ENCODE measurements around the gene FGD4. TPM values are rescaled to one million over a fixed set of nuclear protein-coding genes. Genes with fewer than 3 reads are reported as not detected.

Gene FGD4
- total RNA-seq, 1 donor from 2014 or later, result 17.2 TPM

GRCh38 chr12:32397696-32398095, 1.7 kb upstream of the FGD4 start:
- DNase-seq (ENCODE audit: low spot score), result no peak
- Mint-ChIP-seq H3K27me3 (ENCODE audit: unreplicated experiment) (no peaks in the 10 kb centered on the region), H3K4me3 (ENCODE audit: unreplicated experiment) (no peak overlapping the region), H3K4me1 (ENCODE audit: unreplicated experiment) (peaks cover 9% of the 10 kb centered on the region), H3K36me3 (ENCODE audit: low read depth, unreplicated experiment) (peaks cover 6% of the 10 kb centered on the region), H3K9me3 (ENCODE audit: unreplicated experiment) (no peaks in the 10 kb centered on the region), H3K27ac (ENCODE audit: unreplicated experiment) (no peak overlapping the region)
- TF ChIP-seq CTCF (IDR thresholded peaks at IDR 0.05; ENCODE audit: unreplicated experiment), result no peak

- Mint-ChIP-seq H3K27ac (ENCODE audit: unreplicated experiment) (no peak overlapping the region), H3K27me3 (ENCODE audit: unreplicated experiment) (no peaks in the 10 kb centered on the region), H3K4me3 (ENCODE audit: unreplicated experiment) (no peak overlapping the region), H3K9me3 (ENCODE audit: unreplicated experiment) (no peaks in the 10 kb centered on the region), H3K36me3 (ENCODE audit: low read depth, unreplicated experiment) (peaks cover 6% of the 10 kb centered on the region), H3K4me1 (ENCODE audit: unreplicated experiment) (peaks cover 9% of the 10 kb centered on the region)
- DNase-seq (ENCODE audit: low spot score), result no peak
- TF ChIP-seq CTCF (IDR thresholded peaks at IDR 0.05; ENCODE audit: unreplicated experiment), result no peak
These were observed 1.2 kb upstream of the FGD4 start for GRCh38 chr12:32398181-32398580.

GRCh38 chr12:32398816-32399369, 465 bp upstream of the FGD4 start:
- no peak for TF ChIP-seq CTCF (IDR thresholded peaks at IDR 0.05; ENCODE audit: unreplicated experiment)
- peaks cover 6% of the 10 kb centered on the region for H3K36me3 Mint-ChIP-seq (ENCODE audit: low read depth, unreplicated experiment)
- peak overlapping the region; percentile 82 for H3K4me3 Mint-ChIP-seq (ENCODE audit: unreplicated experiment)
- H3K4me1 Mint-ChIP-seq (ENCODE audit: unreplicated experiment), result peaks cover 9% of the 10 kb centered on the region
- H3K9me3 Mint-ChIP-seq (ENCODE audit: unreplicated experiment), result no peaks in the 10 kb centered on the region
- no peak for DNase-seq (ENCODE audit: low spot score)
- H3K27me3 Mint-ChIP-seq (ENCODE audit: unreplicated experiment), result no peaks in the 10 kb centered on the region
- H3K27ac Mint-ChIP-seq (ENCODE audit: unreplicated experiment), result no peak overlapping the region

GRCh38 chr12:32400114-32400672, 835 bp downstream of the FGD4 start:
- H3K27me3 Mint-ChIP-seq (ENCODE audit: unreplicated experiment), result no peaks in the 10 kb centered on the region
- H3K36me3 Mint-ChIP-seq (ENCODE audit: low read depth, unreplicated experiment), result peaks cover 6% of the 10 kb centered on the region
- no peak for TF ChIP-seq CTCF (IDR thresholded peaks at IDR 0.05; ENCODE audit: unreplicated experiment)
- H3K4me3 Mint-ChIP-seq (ENCODE audit: unreplicated experiment), result peak overlapping the region; percentile 90
- H3K4me1 Mint-ChIP-seq (ENCODE audit: unreplicated experiment), result peaks cover 9% of the 10 kb centered on the region
- H3K9me3 Mint-ChIP-seq (ENCODE audit: unreplicated experiment), result no peaks in the 10 kb centered on the region
- H3K27ac Mint-ChIP-seq (ENCODE audit: unreplicated experiment), result peak overlapping the region; percentile 59
- peak; percentile 15 for DNase-seq (ENCODE audit: low spot score)

GRCh38 chr12:32400866-32401265, 1.5 kb downstream of the FGD4 start:
- Mint-ChIP-seq H3K4me1 (ENCODE audit: unreplicated experiment) (peaks cover 9% of the 10 kb centered on the region), H3K27ac (ENCODE audit: unreplicated experiment) (peak overlapping the region; percentile 59), H3K4me3 (ENCODE audit: unreplicated experiment) (peak overlapping the region; percentile 90), H3K36me3 (ENCODE audit: low read depth, unreplicated experiment) (peaks cover 6% of the 10 kb centered on the region), H3K9me3 (ENCODE audit: unreplicated experiment) (no peaks in the 10 kb centered on the region), H3K27me3 (ENCODE audit: unreplicated experiment) (no peaks in the 10 kb centered on the region)
- no peak for TF ChIP-seq CTCF (IDR thresholded peaks at IDR 0.05; ENCODE audit: unreplicated experiment)
- DNase-seq (ENCODE audit: low spot score), result no peak
